GM18858 (cell line): ENCODE measurements around the gene ZNF524.

Source experiments
- ATAC-seq: cut with Tn5 transposase; IDR thresholded peaks from one replicate; pipeline ENCODE4 v1.9.1; 2021; ENCODE audit not compliant: unreplicated experiment

ZNF524 gene

GRCh38 chr19:55618426-55618825 is 18.3 kb downstream of the ZNF524 start:
- no peak for ATAC-seq

GRCh38 chr19:55619286-55619685 is 19.2 kb downstream of the ZNF524 start:
- ATAC-seq, result no peak

GRCh38 chr19:55620410-55621204 is 20.5 kb downstream of the ZNF524 start:
- ATAC-seq, result no peak

- ATAC-seq, result no peak
Measured at GRCh38 chr19:55621205-55621672, 21.2 kb downstream of the ZNF524 start.

GRCh38 chr19:55621673-55622231 is 21.7 kb downstream of the ZNF524 start:
- ATAC-seq, result no peak

- no peak for ATAC-seq
Measured at GRCh38 chr19:55622242-55622969, 22.3 kb downstream of the ZNF524 start.

- no peak for ATAC-seq
Measured at GRCh38 chr19:55623130-55623529, 23.0 kb downstream of the ZNF524 start.

- no peak for ATAC-seq
Measured at GRCh38 chr19:55623561-55623960, 23.5 kb downstream of the ZNF524 start.

- ATAC-seq, result no peak
Measured at GRCh38 chr19:55624109-55625003, 24.3 kb downstream of the ZNF524 start, which contains the start of gene ZNF784. Gene ZNF784 (minus strand): TSS chr19:55624566. CDS start chr19:55624561, 5 bp downstream.

- no peak for ATAC-seq
Measured at GRCh38 chr19:55625004-55625326, 24.9 kb downstream of the ZNF524 start.

GRCh38 chr19:55626350-55626749 is 26.3 kb downstream of the ZNF524 start:
- ATAC-seq, result no peak

- no peak for ATAC-seq
Measured at GRCh38 chr19:55632463-55632834, 32.4 kb downstream of the ZNF524 start.

- no peak for ATAC-seq
Measured at GRCh38 chr19:55633861-55634260, 33.8 kb downstream of the ZNF524 start.

GRCh38 chr19:55635334-55635717 is 35.2 kb downstream of the ZNF524 start:
- no peak for ATAC-seq

GRCh38 chr19:55635856-55636440 is 35.9 kb downstream of the ZNF524 start:
- no peak for ATAC-seq

- ATAC-seq, result no peak
Measured at GRCh38 chr19:55636723-55637122, 36.6 kb downstream of the ZNF524 start.

- no peak for ATAC-seq
Measured at GRCh38 chr19:55637534-55637933, 37.4 kb downstream of the ZNF524 start.

- ATAC-seq, result no peak
Measured at GRCh38 chr19:55638864-55639359, 38.8 kb downstream of the ZNF524 start.

GRCh38 chr19:55640043-55640576 is 40.0 kb downstream of the ZNF524 start:
- no peak for ATAC-seq
